CD4-positive, alpha-beta memory T cell (primary cell): ENCODE data around the gene SLC22A23. TPM values are rescaled to one million over a fixed set of nuclear protein-coding genes. Genes with fewer than 3 reads are reported as not detected.
A peak's percentile ranks its signal among the peaks of the same experiment; 100 is the strongest.

Experiments used
- CTCF ChIA-PET: fragments of 350-600 bp; sonication (Branson Sonifier 250); formaldehyde crosslinking; loops from one replicate; lab custom pipeline; 2021; ENCODE audit warnings: inconsistent platforms; ENCODE audit not compliant: partially characterized antibody; lab: Charles Lee
- POLR2A ChIA-PET: fragments of 350-600 bp; sonication (Branson Sonifier 250); formaldehyde crosslinking; loops from one replicate; lab custom pipeline; 2021; ENCODE audit not compliant: partially characterized antibody; lab: Charles Lee
- DNase-seq, 5 donors: peaks; one replicate each; pipeline versions ENCODE4 v3.0.0 to v3.0.0-alpha.2; 2020 to 2022; ENCODE audit warnings: mixed read lengths in 1 of 5
- H3K27ac ChIP-seq: one replicate; pipeline ENCODE4 v1.7.0; 2013; ENCODE audit warnings: low read depth, low read length
- H3K27me3 ChIP-seq: 2 replicates; pipeline ENCODE4 v1.7.0; 2013; ENCODE audit warnings: mild to moderate bottlenecking, low read length, moderate library complexity; ENCODE audit not compliant: insufficient read depth
- H3K36me3 ChIP-seq: 2 replicates; pipeline ENCODE4 v1.7.0; 2013; ENCODE audit warnings: mild to moderate bottlenecking, low read length, moderate library complexity; ENCODE audit not compliant: insufficient read depth
- H3K4me1 ChIP-seq: 2 replicates; pipeline ENCODE4 v1.7.0; 2013; ENCODE audit warnings: mild to moderate bottlenecking, low read length, moderate library complexity; ENCODE audit not compliant: insufficient read depth
- H3K4me3 ChIP-seq, 2 donors: one replicate each; pipeline ENCODE4 v1.7.0; 2013; ENCODE audit warnings: low read length in 2 of 2, mild to moderate bottlenecking in 1 of 2
- H3K9me3 ChIP-seq, 2 donors: one replicate each; pipeline ENCODE4 v1.7.0; 2013; ENCODE audit warnings: low read length in 2 of 2, control low read depth in 1 of 2; ENCODE audit not compliant: control insufficient read depth in 1 of 2
- H3K27ac Mint-ChIP-seq, 7 donors: one replicate each; pipeline ENCODE4 v1.8.0; 2020 to 2021; ENCODE audit warnings: mixed read lengths in 7 of 7, mild to moderate bottlenecking in 6 of 7, inconsistent platforms in 3 of 7, moderate library complexity in 3 of 7
- H3K27me3 Mint-ChIP-seq, 2 donors: one replicate each; pipeline ENCODE4 v1.8.0; 2020 to 2021; ENCODE audit warnings: mixed read lengths in 2 of 2
- H3K36me3 Mint-ChIP-seq, 2 donors: one replicate each; pipeline ENCODE4 v1.8.0; 2020 to 2021; ENCODE audit warnings: mixed read lengths in 2 of 2, inconsistent platforms in 1 of 2, mild to moderate bottlenecking in 1 of 2
- H3K4me1 Mint-ChIP-seq, 4 donors: one replicate each; pipeline ENCODE4 v1.8.0; 2020 to 2021; ENCODE audit warnings: mixed read lengths in 4 of 4, mild to moderate bottlenecking in 1 of 4
- H3K4me3 Mint-ChIP-seq, 8 donors: one replicate each; pipeline ENCODE4 v1.8.0; 2020 to 2021; ENCODE audit warnings: mixed read lengths in 8 of 8, mild to moderate bottlenecking in 7 of 8, moderate library complexity in 6 of 8, inconsistent platforms in 3 of 8
- H3K9me3 Mint-ChIP-seq, 8 donors: one replicate each; pipeline ENCODE4 v1.8.0; 2020 to 2021; ENCODE audit warnings: mixed read lengths in 8 of 8, mild to moderate bottlenecking in 5 of 8, inconsistent platforms in 3 of 8, moderate library complexity in 1 of 8
- intact Hi-C: fragments of 100-400 bp; cut with micrococcal nuclease; formaldehyde crosslinking; loops from one replicate; pipeline ENCODE4 v1.15.1; 2023
- polyA plus RNA-seq, 2 donors: library from polyadenylated mRNA; unstranded; fragments of 300-500 nt; fragmentation: Illumina TruSeq; gene quantifications; one replicate each; pipeline ENCODE4 v1.2.3, GENCODE V29; 2021
- total RNA-seq, 2 experiments: library from RNA; stranded (reverse); gene quantifications; one replicate each; pipeline ENCODE4 v1.2.3, GENCODE V29; 2021

Gene SLC22A23
- total and polyA plus RNA-seq, 4 experiments from 2014 or later, result 0.32 to 12.5 (median 5.7) TPM

DNA sequence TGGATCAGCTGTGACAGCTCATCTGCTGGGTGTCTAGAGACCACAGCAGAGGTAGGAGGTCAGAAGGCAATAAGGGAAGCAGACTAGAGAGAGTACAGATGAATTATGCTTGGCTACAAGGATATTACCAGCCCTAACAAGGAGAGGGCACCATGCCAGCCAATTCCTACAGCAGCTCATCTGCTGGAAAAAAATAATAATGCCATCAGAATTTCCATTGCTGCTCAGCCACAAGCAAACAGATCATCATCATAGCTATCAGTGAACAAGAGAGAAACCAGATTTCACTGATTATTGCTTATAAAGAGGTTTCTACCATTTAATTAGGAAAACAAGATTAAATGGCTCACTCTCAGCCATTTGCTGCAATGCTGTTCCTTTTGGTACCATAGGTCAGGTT, 131.6 kb downstream of the SLC22A23 start:
- intact Hi-C loops, result no loop called here
- Mint-ChIP-seq H3K27me3 (no peaks in the 10 kb centered on the region), H3K27ac (no peak overlapping the region), H3K9me3 (no peaks in the 10 kb centered on the region), H3K4me3 (no peak overlapping the region), H3K4me1 (peaks cover 0 to 4% (median under 1%) of the 10 kb centered on the region in 4 donors), H3K36me3 (peaks cover 0 to 2% of the 10 kb centered on the region in 2 donors)
- H3K36me3 ChIP-seq, result no peaks in the 10 kb centered on the region
- no peaks in the 10 kb centered on the region for H3K27me3 ChIP-seq
- H3K4me3 ChIP-seq, result no peak overlapping the region
- no peaks in the 10 kb centered on the region for H3K9me3 ChIP-seq
- no peaks in the 10 kb centered on the region for H3K4me1 ChIP-seq
- ChIA-PET CTCF (interaction anchor here (1.3 to 1.6 kb wide), 2 partner anchors 8 to 86 kb away, joined by 4 read pairs; no protein-coding TSS in a partner anchor), POLR2A (no interaction called here)
- DNase-seq, result no peak
- no peak overlapping the region for H3K27ac ChIP-seq

DNA sequence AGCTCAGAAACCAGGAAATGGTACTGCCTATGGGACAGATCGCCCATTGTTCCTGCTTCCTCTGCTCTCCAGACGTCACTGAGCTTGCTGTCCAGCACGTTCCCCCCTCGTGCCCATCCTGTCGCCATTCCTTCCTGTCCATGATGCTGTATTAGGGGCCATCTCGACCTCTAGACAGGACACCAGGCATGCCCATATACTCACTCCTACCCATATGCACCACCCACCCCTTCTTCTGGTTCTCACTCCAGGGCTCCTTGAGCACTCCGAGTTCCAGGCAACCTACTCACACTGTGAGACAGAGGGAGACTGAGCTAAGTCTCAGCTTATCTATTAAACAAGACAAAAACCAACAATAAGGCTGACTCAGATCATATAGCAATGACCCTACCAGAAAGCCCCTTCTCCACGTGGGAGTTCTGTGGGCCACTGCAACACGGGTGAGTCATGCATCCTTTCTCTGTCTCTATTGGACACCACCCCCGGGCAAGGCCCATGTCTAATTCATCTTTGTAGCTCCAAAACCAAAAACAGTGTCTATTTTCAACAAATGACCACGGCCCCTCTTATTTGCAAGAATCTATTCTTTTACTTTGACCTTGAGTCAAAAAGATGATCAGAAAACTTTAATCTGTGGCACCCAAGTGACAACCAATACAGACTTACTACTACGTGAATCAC, 132.4 kb downstream of the SLC22A23 start:
- ChIA-PET CTCF (interaction anchor here (1.3 to 1.6 kb wide), 2 partner anchors 9 to 87 kb away, joined by 4 read pairs; no protein-coding TSS in a partner anchor), POLR2A (no interaction called here)
- Histone ChIP-seq H3K27ac (no peak overlapping the region), H3K27me3 (no peaks in the 10 kb centered on the region), H3K4me3 (no peak overlapping the region), H3K9me3 (no peaks in the 10 kb centered on the region), H3K4me1 (no peaks in the 10 kb centered on the region), H3K36me3 (no peaks in the 10 kb centered on the region)
- no peaks in the 10 kb centered on the region for H3K27me3 Mint-ChIP-seq
- intact Hi-C loops, result no loop called here
- no peak for DNase-seq
- peaks cover 0 to 8% (median 2%) of the 10 kb centered on the region in 4 donors for H3K4me1 Mint-ChIP-seq
- no peaks in the 10 kb centered on the region for H3K9me3 Mint-ChIP-seq
- peaks cover 0 to 2% of the 10 kb centered on the region in 2 donors for H3K36me3 Mint-ChIP-seq
- no peak overlapping the region for H3K27ac Mint-ChIP-seq
- no peak overlapping the region for H3K4me3 Mint-ChIP-seq

DNA sequence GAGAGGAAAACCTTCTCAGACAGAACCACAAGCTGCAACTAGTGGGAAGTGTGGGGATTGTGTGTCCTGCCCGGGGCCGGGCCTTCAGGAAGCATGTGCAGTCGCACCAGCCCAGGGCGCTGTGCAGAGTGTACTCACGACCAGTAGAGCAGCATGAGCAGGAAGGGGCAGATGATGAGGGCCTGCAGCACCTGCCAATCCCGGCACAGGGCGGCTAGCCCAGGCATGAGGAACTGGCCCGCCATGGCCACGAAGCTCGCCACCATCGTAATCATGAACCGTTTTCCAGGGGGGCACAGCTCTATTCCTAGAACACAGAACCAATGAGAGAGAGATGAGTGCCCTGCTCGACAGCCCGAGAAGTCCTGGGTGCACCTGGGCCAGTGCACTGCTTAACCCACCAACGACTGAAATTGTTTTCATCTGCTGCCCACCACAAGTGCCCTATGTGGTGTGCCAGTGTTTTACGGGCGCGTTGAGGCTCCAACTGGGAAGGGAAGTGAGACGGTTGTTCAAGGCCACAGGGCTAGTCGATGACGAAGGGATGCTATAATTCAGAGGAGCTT, 133.1 kb downstream of the SLC22A23 start:
- POLR2A ChIA-PET, result no interaction called here
- Mint-ChIP-seq H3K4me1 (peaks cover 4 to 14% (median 8%) of the 10 kb centered on the region in 4 donors), H3K36me3 (peaks cover 0 to 2% of the 10 kb centered on the region in 2 donors), H3K27ac (peak overlapping the region in 1 of 7 donors; percentile 15), H3K27me3 (no peaks in the 10 kb centered on the region), H3K4me3 (no peak overlapping the region), H3K9me3 (no peaks in the 10 kb centered on the region)
- Histone ChIP-seq H3K27ac (no peak overlapping the region), H3K9me3 (no peaks in the 10 kb centered on the region), H3K27me3 (no peaks in the 10 kb centered on the region), H3K4me3 (no peak overlapping the region), H3K4me1 (peaks cover 2% of the 10 kb centered on the region), H3K36me3 (no peaks in the 10 kb centered on the region)
- no peak for DNase-seq
- intact Hi-C loops, result no loop called here
- CTCF ChIA-PET, result interaction anchor here (1.3 to 1.6 kb wide), 3 partner anchors 10 to 87 kb away, joined by 4 read pairs; no protein-coding TSS in a partner anchor

DNA sequence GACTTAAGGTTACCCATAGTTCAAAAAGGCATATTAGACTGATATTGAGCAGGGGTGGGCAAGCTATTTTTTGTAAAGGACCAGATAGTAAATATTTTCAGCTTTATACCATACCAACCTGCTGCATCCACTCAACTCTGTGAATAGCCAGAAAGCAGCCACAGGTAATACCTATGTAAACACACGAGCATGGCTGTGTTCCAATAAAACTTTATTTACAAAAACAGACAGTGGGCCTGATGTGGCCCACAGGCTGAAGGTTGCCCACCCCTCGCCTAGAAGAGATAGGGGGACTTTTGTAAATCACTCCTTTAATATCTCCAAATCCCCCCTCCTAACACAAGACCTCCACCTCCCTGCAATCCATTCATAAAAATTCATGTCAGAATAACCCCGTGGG, 133.7 kb downstream of the SLC22A23 start:
- no peaks in the 10 kb centered on the region for H3K27me3 ChIP-seq
- H3K4me3 ChIP-seq, result no peak overlapping the region
- no peaks in the 10 kb centered on the region for H3K36me3 ChIP-seq
- intact Hi-C loops, result no loop called here
- no peak overlapping the region for H3K27ac Mint-ChIP-seq
- peaks cover 10 to 21% (median 14%) of the 10 kb centered on the region in 4 donors for H3K4me1 Mint-ChIP-seq
- ChIA-PET CTCF (interaction anchor here (1.4 kb wide), 1 partner anchor 11 kb away, joined by 4 read pairs; no protein-coding TSS in a partner anchor), POLR2A (no interaction called here)
- no peak overlapping the region for H3K27ac ChIP-seq
- H3K9me3 Mint-ChIP-seq, result no peaks in the 10 kb centered on the region
- no peak overlapping the region for H3K4me3 Mint-ChIP-seq
- peaks cover 0 to 2% of the 10 kb centered on the region in 2 donors for H3K36me3 Mint-ChIP-seq
- H3K27me3 Mint-ChIP-seq, result no peaks in the 10 kb centered on the region
- no peaks in the 10 kb centered on the region for H3K9me3 ChIP-seq
- DNase-seq, result no peak
- peaks cover 8% of the 10 kb centered on the region for H3K4me1 ChIP-seq

DNA sequence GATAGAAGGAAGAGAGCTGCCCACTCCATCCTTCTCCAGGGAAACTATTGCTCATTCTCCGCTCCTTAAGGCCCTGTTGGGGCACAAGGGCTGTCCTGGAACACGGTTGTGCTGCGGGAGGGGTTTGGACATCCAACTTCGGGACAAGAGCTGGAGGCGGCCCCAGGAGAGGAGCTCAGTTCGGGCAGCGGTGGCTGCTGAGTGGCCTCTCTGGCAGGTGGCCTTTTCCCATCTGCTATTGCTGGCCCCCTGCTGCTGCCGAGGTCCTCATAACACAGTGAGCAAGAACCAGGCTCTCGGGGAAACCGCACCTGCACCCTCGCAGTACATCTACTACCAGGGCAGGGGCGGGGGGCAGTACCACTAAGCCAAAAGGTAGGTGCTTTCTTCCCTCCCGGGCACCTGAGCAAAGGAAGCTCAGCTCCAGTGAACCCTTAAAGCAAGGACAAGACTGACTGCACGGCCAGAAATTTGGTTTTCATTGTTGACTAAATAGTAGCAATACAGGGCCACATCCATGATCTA, 134.4 kb downstream of the SLC22A23 start:
- Histone ChIP-seq H3K27ac (no peak overlapping the region), H3K9me3 (no peaks in the 10 kb centered on the region), H3K4me3 (no peak overlapping the region), H3K4me1 (peaks cover 15% of the 10 kb centered on the region), H3K36me3 (no peaks in the 10 kb centered on the region), H3K27me3 (no peaks in the 10 kb centered on the region)
- Mint-ChIP-seq H3K4me3 (no peak overlapping the region), H3K4me1 (peaks cover 16 to 28% (median 21%) of the 10 kb centered on the region in 4 donors), H3K27ac (no peak overlapping the region), H3K27me3 (no peaks in the 10 kb centered on the region), H3K36me3 (peaks cover 0 to 4% of the 10 kb centered on the region in 2 donors), H3K9me3 (no peaks in the 10 kb centered on the region)
- no peak for DNase-seq
- CTCF ChIA-PET, result interaction anchor here (1.4 to 1.5 kb wide), 2 partner anchors 11 to 43 kb away, joined by 4 read pairs; no protein-coding TSS in a partner anchor
- POLR2A ChIA-PET, result no interaction called here
- intact Hi-C loops, result no loop called here

DNA sequence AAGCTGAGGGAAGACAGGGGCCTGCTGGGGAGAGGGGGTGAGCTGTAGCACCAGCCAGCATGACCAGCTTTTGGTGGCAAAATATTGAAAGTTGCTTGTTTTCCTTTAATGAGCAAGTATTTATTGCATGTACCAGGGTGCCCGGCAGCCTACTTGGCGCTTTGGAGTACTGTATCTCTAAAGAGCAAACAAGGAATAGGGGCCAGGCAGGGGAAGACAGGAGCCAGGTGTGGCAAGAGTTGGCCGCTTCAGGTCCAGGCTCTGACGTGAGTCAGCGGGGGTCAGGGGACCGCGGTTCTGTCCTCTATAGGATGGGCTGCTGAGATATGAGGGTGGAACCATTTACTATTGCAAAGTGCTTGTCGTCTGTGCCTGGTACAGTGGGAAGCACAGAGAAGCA, 135.0 kb downstream of the SLC22A23 start:
- no peaks in the 10 kb centered on the region for H3K36me3 ChIP-seq
- peaks cover 19% of the 10 kb centered on the region for H3K4me1 ChIP-seq
- CTCF ChIA-PET, result interaction anchor here (1.5 kb wide), 1 partner anchor 42 kb away, joined by 4 read pairs; no protein-coding TSS in a partner anchor
- Mint-ChIP-seq H3K27me3 (peaks cover 0 to 2% of the 10 kb centered on the region in 2 donors), H3K4me1 (peaks cover 16 to 32% (median 25%) of the 10 kb centered on the region in 4 donors), H3K27ac (peak overlapping the region in 2 of 7 donors; percentile 44), H3K36me3 (peaks cover 0 to 4% of the 10 kb centered on the region in 2 donors), H3K9me3 (no peaks in the 10 kb centered on the region), H3K4me3 (no peak overlapping the region)
- H3K27ac ChIP-seq, result no peak overlapping the region
- no peak for DNase-seq
- no peaks in the 10 kb centered on the region for H3K27me3 ChIP-seq
- POLR2A ChIA-PET, result no interaction called here
- H3K4me3 ChIP-seq, result no peak overlapping the region
- H3K9me3 ChIP-seq, result no peaks in the 10 kb centered on the region
- intact Hi-C loops, result no loop called here

DNA sequence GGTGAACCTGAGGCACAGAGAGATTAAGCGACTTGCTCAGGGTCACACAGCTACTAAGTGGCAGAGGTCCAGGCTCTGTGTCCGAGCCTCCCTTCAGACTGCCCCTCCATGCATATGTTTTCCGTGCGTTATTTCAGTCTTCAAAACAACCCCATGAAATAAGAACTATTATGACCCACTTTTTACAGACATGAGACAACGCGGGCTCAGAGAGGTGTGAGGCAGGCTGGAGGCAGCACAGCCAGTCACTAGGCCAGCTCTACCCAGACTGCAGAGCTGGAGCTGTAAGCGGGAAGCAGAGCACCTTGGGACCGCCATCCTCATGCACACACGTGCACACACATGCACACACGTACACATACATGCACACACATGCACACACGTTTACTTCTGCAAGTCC, 135.8 kb downstream of the SLC22A23 start:
- Histone ChIP-seq H3K36me3 (no peaks in the 10 kb centered on the region), H3K9me3 (no peaks in the 10 kb centered on the region), H3K27ac (no peak overlapping the region), H3K4me1 (peaks cover 19% of the 10 kb centered on the region), H3K4me3 (no peak overlapping the region), H3K27me3 (no peaks in the 10 kb centered on the region)
- Mint-ChIP-seq H3K27ac (no peak overlapping the region), H3K27me3 (peaks cover 0 to 2% of the 10 kb centered on the region in 2 donors), H3K36me3 (peaks cover 0 to 4% of the 10 kb centered on the region in 2 donors), H3K4me3 (no peak overlapping the region), H3K4me1 (peaks cover 16 to 32% (median 25%) of the 10 kb centered on the region in 4 donors), H3K9me3 (no peaks in the 10 kb centered on the region)
- no peak for DNase-seq
- POLR2A ChIA-PET, result no interaction called here
- intact Hi-C loops, result no loop called here
- CTCF ChIA-PET, result interaction anchor here (1.5 kb wide), 1 partner anchor 41 kb away, joined by 4 read pairs; no protein-coding TSS in a partner anchor
